IPS-20b (cell line): Measurements from ENCODE around the gene PLXNB2.

Experiments used
- H3K27ac ChIP-seq: one replicate; pipeline ENCODE4 v1.5.1; 2013; ENCODE audit warnings: low read length
- H3K27me3 ChIP-seq: 2 replicates; pipeline ENCODE4 v1.6.1; 2013; ENCODE audit warnings: mild to moderate bottlenecking, low read length, inconsistent platforms; ENCODE audit not compliant: insufficient read depth
- H3K36me3 ChIP-seq: 2 replicates; pipeline ENCODE4 v1.6.1; 2013; ENCODE audit warnings: low read depth, mild to moderate bottlenecking, inconsistent platforms, low read length, moderate library complexity; ENCODE audit not compliant: insufficient read depth
- H3K4me1 ChIP-seq: 2 replicates; pipeline ENCODE4 v1.6.1; 2013; ENCODE audit warnings: mild to moderate bottlenecking, control low read depth, inconsistent platforms, low read length, moderate library complexity; ENCODE audit not compliant: insufficient read depth
- H3K4me3 ChIP-seq: 2 replicates; pipeline ENCODE4 v1.5.1; 2013; ENCODE audit warnings: mild to moderate bottlenecking, low read length, inconsistent platforms
- H3K9ac ChIP-seq: 2 replicates; pipeline ENCODE4 v1.6.1; 2013; ENCODE audit warnings: low read depth, mild to moderate bottlenecking, inconsistent platforms, low read length, moderate library complexity
- H3K9me3 ChIP-seq: 2 replicates; pipeline ENCODE4 v1.6.1; 2013; ENCODE audit warnings: mild to moderate bottlenecking, low read depth, low read length, inconsistent platforms; ENCODE audit not compliant: insufficient read depth

PLXNB2 gene

GRCh38 chr22:50315289-50316113 lies 8.1 kb upstream of the PLXNB2 start:
- Histone ChIP-seq H3K9me3 (no peaks in the 10 kb centered on the region), H3K27me3 (no peaks in the 10 kb centered on the region), H3K4me3 (no peak overlapping the region), H3K36me3 (no peaks in the 10 kb centered on the region), H3K9ac (no peak overlapping the region), H3K27ac (no peak overlapping the region), H3K4me1 (no peaks in the 10 kb centered on the region)

GRCh38 chr22:50314455-50315288 lies 7.2 kb upstream of the PLXNB2 start:
- H3K4me3 ChIP-seq, result no peak overlapping the region

GRCh38 chr22:50314081-50314454 lies 6.6 kb upstream of the PLXNB2 start:
- no peaks in the 10 kb centered on the region for H3K36me3 ChIP-seq
- peaks cover under 1% of the 10 kb centered on the region; the same call in 1 of the 2 replicates for H3K4me1 ChIP-seq
- H3K9me3 ChIP-seq, result no peaks in the 10 kb centered on the region
- H3K27ac ChIP-seq, result no peak overlapping the region
- no peaks in the 10 kb centered on the region for H3K27me3 ChIP-seq
- H3K4me3 ChIP-seq, result no peak overlapping the region
- H3K9ac ChIP-seq, result no peak overlapping the region

More at GRCh38 chr22:50314455-50315288, 7.2 kb upstream of the PLXNB2 start:
- Histone ChIP-seq H3K4me1 (no peaks in the 10 kb centered on the region), H3K27ac (no peak overlapping the region), H3K9me3 (no peaks in the 10 kb centered on the region), H3K9ac (no peak overlapping the region), H3K36me3 (no peaks in the 10 kb centered on the region), H3K27me3 (no peaks in the 10 kb centered on the region)

GRCh38 chr22:50313600-50313999 lies 6.2 kb upstream of the PLXNB2 start:
- Histone ChIP-seq H3K9me3 (no peaks in the 10 kb centered on the region), H3K9ac (no peak overlapping the region), H3K27me3 (no peaks in the 10 kb centered on the region), H3K36me3 (no peaks in the 10 kb centered on the region), H3K4me1 (peaks cover 5% of the 10 kb centered on the region; the same call in 1 of the 2 replicates), H3K27ac (no peak overlapping the region), H3K4me3 (no peak overlapping the region)

GRCh38 chr22:50313021-50313420 lies 5.6 kb upstream of the PLXNB2 start:
- H3K9ac ChIP-seq, result no peak overlapping the region
- H3K4me1 ChIP-seq, result peaks cover 10% of the 10 kb centered on the region; the same call in 1 of the 2 replicates

GRCh38 chr22:50312371-50312770 lies 4.9 kb upstream of the PLXNB2 start:
- H3K27me3 ChIP-seq, result no peaks in the 10 kb centered on the region
- no peaks in the 10 kb centered on the region for H3K9me3 ChIP-seq
- H3K4me3 ChIP-seq, result no peak overlapping the region
- no peak overlapping the region for H3K27ac ChIP-seq
- H3K36me3 ChIP-seq, result no peaks in the 10 kb centered on the region
- peaks cover 10% of the 10 kb centered on the region; the same call in 1 of the 2 replicates for H3K4me1 ChIP-seq
- H3K9ac ChIP-seq, result no peak overlapping the region

More at GRCh38 chr22:50313021-50313420, 5.6 kb upstream of the PLXNB2 start:
- Histone ChIP-seq H3K27me3 (no peaks in the 10 kb centered on the region), H3K9me3 (no peaks in the 10 kb centered on the region), H3K27ac (no peak overlapping the region), H3K4me3 (no peak overlapping the region), H3K36me3 (no peaks in the 10 kb centered on the region)

GRCh38 chr22:50311606-50312351 lies 4.3 kb upstream of the PLXNB2 start:
- no peak overlapping the region for H3K9ac ChIP-seq
- H3K27ac ChIP-seq, result no peak overlapping the region
- no peaks in the 10 kb centered on the region for H3K9me3 ChIP-seq
- peaks cover 2% of the 10 kb centered on the region; the same call in 1 of the 2 replicates for H3K27me3 ChIP-seq
- H3K4me1 ChIP-seq, result peaks cover 10% of the 10 kb centered on the region; the same call in 1 of the 2 replicates
- H3K36me3 ChIP-seq, result no peaks in the 10 kb centered on the region
- no peak overlapping the region for H3K4me3 ChIP-seq

- Histone ChIP-seq H3K9ac (no peak overlapping the region), H3K4me3 (no peak overlapping the region), H3K9me3 (no peaks in the 10 kb centered on the region), H3K36me3 (no peaks in the 10 kb centered on the region), H3K27me3 (peaks cover 9% of the 10 kb centered on the region; the same call in 1 of the 2 replicates), H3K27ac (no peak overlapping the region), H3K4me1 (peaks cover 14% of the 10 kb centered on the region)
Observed at GRCh38 chr22:50310949-50311444, 3.6 kb upstream of the PLXNB2 start.

GRCh38 chr22:50310031-50310722 lies 2.7 kb upstream of the PLXNB2 start:
- Histone ChIP-seq H3K9me3 (no peaks in the 10 kb centered on the region), H3K9ac (no peak overlapping the region), H3K4me1 (peaks cover 18% of the 10 kb centered on the region), H3K27me3 (peaks cover 12% of the 10 kb centered on the region; the same call in 1 of the 2 replicates), H3K36me3 (no peaks in the 10 kb centered on the region), H3K4me3 (no peak overlapping the region), H3K27ac (no peak overlapping the region)

GRCh38 chr22:50309601-50309991 lies 2.1 kb upstream of the PLXNB2 start:
- H3K27me3 ChIP-seq, result peaks cover 12% of the 10 kb centered on the region; the same call in 1 of the 2 replicates
- no peak overlapping the region for H3K9ac ChIP-seq
- no peak overlapping the region for H3K4me3 ChIP-seq
- H3K27ac ChIP-seq, result no peak overlapping the region
- H3K4me1 ChIP-seq, result peaks cover 18% of the 10 kb centered on the region
- H3K36me3 ChIP-seq, result no peaks in the 10 kb centered on the region
- no peaks in the 10 kb centered on the region for H3K9me3 ChIP-seq
